Fibroblast of skin of back (primary cell): ENCODE results near the gene PRKAG3. TPM values are rescaled to one million over a fixed set of nuclear protein-coding genes. Genes with fewer than 3 reads are reported as not detected.

Source experiments
- DNase-seq: peaks from one replicate; pipeline ENCODE4 v3.0.0-alpha.2; 2013
- polyA plus RNA-seq, 2 experiments: library from polyadenylated mRNA; unstranded; fragments of 120-200 nt; gene quantifications; one replicate each; pipeline ENCODE4 v1.2.1, GENCODE V29; 2013; ENCODE audit not compliant: insufficient read length in 2 of 2

PRKAG3 gene
- not detected for polyA plus RNA-seq (2013, experiment 1 of 2; ENCODE audit: insufficient read length)
- polyA plus RNA-seq (2013, experiment 2 of 2; ENCODE audit: insufficient read length) = 0.05 TPM

DNA sequence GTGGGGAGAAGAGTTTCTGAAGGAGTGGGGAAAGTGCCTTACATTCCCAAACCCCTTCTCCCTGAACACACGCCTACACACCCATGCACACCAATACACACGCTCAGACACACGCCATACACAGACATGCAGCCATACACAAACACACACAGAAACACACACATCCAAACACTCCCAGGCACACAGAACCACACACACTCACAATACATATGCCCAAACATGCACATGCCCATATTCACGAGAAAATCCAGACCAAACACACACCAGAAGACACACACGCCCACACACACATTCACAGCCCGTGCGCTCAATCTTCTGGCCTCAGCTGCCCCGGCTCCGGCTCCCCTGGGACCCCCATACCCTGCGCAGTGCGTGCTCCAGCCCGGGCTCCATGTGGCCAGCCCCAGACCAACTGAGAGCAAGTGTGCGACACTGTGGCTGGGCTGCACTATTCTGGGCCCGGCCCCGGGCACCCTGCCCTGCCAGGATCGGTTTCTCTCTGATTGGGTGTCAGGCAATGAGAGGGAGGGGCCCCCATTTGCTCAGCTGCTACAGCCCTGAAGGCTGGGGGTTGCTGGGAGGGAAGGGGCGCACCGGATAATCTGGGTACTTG, at the start of gene PRKAG3:
Gene PRKAG3 (minus strand): TSS at position 426 of the 613 bp plus-strand sequence.
- DNase-seq = no peak

DNA sequence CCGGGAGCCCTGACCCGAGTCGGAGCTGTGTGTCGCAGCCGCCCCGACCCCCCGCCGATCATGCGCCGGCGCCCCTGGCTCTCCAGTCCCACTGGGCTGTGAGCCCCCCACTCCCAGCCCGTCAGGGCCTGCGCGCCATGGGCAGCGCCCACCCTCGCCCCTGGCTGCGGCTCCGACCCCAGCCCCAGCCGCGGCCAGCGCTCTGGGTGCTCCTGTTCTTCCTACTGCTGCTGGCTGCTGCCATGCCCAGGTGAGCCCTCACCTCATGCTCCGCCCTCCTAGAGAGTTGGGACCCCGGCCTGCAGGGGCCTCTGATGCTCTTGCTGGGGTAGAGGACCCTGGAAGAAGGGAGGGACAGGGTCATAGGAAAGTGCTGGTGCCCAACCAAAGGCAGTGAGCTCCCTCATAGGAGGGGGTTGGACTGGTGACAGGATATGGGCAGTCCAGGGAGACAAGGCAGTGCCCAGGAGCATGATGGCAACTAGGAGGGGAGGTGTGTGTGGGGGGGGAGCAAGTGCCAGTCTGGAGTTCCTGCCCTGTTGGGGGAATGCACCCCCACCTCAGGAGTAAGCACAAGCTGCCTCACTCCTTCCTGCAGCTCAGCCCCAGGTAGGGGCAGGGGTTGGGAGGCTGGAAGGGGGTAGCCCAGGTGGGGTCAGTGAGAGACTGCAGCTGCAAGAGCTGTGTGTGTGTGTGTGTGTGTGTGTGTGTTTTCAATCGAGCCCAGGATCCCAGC, 49.4 kb upstream of the PRKAG3 start:
- no peak for DNase-seq

DNA sequence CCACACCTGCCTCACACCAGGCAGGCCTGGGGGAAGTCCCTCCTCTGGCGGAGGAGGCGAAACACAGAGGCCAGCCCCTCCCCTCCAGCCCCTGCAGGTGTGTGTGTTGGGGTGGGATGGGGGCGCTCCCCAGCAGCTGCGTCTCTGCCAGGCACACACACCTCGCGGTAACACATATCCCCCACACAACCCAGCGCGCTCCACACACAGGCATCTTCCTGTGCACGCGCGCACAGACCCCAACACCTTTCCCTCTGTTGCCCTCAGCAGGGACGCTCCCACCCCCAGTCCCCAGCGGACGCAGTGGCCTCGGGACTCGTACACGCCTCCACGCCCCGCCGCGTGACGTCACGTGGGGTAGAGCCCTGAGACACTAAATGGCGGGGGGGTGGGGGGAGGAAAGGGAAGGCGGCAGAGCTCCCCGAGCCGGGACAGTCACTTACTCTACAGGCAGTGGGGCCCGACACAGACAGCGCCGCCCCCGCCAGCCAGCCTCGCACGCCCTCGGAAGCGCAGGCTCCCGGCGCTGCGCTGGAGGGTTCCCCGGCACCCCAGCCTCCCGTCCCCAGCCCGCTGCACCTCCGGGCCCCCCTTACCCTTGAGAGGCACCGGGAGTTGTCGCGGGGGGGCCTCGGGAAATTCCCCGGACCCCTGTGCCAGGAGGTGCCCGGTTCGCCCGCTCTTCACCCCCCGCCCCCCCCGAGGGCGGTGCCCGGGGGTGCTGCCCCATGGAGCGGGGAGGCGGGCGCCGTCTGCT, 48.7 kb upstream of the PRKAG3 start, which contains the start of gene WNT10A:
Gene WNT10A (plus strand): TSS at position 751 of the 757 bp plus-strand sequence. CDS start 144 bp downstream, outside the sequence.
- DNase-seq = no peak

DNA sequence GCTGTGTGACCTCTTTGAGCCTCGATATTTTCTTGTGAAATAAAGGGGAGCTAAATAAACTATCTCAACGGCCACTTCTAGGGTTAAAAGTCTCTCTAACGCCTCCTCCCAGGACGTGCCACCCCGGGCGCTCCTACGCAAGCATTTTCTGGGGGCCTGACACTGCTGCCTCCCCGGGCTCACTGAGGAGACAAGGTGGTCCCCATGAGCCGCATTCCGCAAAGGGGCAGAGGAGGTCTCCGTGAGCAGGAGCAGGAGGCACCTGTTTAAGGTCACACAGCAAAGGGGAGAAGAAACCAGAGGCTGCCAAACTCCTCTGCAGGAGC, 48.1 kb upstream of the PRKAG3 start:
- DNase-seq = no peak

DNA sequence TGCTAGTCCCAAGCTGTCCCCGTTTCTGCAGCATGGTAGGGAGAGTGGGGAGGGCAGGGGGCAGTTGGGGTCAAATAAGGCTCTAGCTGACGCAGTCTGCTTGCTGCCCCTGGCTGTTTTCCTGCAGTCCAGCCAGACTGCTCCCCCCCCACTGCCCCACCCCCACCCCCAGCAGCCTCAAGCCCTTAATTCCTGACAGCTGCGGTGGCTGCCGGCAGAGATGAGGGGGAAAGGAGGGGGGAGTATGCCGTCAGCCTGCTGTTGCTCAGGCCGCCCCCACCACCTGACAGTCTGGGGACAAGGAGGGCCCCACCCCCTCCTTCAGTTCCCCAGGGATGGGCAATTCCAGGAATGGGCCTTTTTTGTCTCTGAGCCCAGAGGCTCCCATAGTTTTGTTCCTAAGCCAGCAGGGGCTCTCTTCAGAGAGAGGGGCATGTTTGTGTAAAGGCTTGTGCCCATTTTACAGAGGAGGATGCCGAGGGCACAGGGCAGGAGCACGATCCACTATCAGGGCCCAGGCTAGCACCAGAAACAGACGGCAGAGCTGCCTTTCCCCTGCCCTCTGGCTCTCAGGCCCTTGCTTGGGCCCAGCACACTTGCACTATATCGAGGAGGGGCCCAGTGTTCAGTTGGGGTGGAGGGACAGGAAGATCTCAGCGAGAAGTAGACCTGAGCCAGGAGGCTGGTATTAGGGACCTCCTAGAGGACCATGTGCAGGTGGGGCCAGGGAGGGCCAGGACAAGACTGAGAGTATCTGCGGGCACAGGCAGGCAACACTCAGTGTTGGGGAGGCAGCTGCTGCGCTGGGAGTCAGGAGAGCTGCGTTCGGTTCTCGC, 47.5 kb upstream of the PRKAG3 start:
- DNase-seq = no peak

DNA sequence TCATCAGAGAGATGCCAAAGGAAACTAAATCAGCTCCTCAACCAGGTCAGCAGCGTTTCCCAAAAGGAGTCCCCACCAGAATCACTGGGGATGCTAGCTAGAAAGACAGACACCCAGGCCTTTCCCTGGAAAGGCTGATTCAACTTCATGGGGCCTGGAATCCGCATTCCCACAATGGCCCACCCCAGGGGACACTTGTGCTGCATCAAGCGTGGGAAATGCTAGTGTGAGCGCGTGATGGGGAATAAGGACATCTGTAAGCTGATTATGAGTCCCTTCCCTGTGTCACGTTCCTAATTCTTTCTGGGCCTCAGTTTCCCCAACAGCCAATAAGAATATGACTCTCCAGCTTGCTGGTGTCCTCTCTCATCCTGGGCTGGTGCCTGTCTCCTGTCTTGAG, 46.9 kb upstream of the PRKAG3 start:
- DNase-seq = no peak

DNA sequence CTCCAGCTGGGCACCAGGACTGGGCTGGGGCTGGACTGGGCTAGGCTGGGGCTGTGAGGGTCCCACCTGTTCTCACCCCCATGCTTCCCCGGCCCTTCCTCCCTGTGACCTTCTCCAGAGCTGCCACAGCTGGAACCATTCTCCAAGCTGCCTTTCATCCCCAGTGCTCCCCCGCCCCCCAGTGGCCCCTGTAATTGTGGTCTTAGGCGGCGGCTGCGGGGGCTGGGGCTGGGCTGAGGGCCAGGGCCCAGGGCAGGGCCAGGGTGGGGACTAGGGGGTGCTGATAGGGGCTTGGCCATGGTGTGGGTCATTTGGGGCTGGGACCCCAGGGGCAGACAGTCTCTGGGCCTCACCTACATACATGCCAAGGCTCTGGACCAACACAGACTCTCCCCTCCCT, 46.3 kb upstream of the PRKAG3 start:
- DNase-seq = no peak

DNA sequence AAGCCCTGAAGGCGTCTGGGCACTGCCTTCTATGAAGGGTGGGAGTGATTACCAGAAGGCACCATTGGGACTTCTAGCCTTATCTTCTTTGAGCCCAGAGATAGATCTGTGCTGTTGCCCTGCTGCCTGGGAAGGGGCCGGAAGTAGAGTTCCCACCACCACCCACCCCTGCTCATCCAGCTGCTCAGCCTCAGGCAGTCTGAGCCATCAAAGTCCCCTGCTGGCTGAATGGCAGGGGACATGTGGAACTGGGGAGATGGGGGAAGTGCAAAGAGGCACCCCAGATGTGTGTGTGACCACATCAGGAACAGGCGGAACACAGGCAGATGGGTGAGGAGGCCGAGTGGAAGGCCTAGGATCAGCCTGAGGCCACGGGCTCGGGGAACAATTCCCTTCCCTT, 45.7 kb upstream of the PRKAG3 start:
- no peak for DNase-seq

DNA sequence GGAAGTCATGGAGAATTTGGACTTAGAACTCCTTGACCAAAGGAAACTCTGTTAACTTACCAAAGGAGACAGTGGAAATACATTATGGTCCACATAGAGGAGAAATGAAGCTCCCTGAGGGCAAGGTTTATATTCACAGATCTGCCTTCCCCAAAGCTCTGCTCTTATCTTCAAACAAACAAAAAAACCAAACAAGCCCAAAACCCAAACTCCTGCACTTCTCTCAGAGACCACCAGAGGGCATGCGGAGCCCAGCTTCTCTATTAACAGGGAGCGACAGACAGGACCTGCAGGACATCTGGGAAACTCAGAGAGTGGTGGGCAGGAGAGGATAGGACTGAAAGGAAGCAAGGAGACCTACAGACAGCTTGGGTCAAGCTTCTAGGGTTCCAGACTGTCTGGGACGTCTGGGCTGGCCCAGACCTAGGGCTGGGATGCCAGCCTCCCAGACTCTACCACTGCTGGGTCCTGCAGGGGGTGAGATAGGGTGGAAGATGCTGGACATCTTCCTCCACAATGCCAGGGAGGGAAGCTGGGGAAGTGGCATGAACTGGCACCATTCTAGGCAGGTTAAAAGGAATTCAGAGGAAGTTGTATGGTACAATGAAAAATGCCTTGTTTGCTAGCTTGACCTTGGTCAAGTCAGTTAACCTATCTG, 45.1 kb upstream of the PRKAG3 start:
- DNase-seq = peak; percentile 60

DNA sequence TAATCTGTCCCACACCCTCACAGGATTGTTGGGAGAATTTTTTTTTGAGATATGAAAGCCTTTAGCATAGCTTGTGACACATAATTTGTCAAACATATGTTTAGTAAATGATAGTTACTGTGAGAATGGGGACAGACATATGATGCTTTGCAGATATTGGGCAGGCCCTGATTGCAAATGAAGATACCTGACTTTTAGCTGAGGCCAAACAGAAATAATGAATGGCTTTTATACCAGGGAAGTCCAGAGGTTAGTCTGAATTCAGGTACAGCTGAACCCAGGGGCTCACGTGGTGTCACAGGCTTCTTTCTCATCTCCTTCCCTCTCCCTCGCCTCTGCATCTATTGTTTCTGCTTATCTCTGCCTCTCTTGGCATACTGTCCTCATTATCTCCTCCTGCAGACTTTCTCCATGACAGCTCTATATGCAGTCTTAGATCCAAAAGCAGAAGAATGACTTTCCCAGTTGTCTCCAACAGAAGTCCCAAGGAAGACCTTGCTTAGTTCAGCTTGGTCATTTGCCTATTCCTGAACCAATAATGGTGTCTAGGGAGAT, 44.2 kb upstream of the PRKAG3 start:
- no peak for DNase-seq

DNA sequence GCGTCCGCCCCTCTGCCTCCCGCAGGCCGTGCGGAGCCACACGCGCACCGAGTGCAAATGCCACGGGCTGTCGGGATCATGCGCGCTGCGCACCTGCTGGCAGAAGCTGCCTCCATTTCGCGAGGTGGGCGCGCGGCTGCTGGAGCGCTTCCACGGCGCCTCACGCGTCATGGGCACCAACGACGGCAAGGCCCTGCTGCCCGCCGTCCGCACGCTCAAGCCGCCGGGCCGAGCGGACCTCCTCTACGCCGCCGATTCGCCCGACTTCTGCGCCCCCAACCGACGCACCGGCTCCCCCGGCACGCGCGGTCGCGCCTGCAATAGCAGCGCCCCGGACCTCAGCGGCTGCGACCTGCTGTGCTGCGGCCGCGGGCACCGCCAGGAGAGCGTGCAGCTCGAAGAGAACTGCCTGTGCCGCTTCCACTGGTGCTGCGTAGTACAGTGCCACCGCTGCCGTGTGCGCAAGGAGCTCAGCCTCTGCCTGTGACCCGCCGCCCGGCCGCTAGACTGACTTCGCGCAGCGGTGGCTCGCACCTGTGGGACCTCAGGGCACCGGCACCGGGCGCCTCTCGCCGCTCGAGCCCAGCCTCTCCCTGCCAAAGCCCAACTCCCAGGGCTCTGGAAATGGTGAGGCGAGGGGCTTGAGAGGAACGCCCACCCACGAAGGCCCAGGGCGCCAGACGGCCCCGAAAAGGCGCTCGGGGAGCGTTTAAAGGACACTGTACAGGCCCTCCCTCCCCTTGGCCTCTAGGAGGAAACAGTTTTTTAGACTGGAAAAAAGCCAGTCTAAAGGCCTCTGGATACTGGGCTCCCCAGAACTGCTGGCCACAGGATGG, 42.0 kb upstream of the PRKAG3 start:
- DNase-seq = no peak

DNA sequence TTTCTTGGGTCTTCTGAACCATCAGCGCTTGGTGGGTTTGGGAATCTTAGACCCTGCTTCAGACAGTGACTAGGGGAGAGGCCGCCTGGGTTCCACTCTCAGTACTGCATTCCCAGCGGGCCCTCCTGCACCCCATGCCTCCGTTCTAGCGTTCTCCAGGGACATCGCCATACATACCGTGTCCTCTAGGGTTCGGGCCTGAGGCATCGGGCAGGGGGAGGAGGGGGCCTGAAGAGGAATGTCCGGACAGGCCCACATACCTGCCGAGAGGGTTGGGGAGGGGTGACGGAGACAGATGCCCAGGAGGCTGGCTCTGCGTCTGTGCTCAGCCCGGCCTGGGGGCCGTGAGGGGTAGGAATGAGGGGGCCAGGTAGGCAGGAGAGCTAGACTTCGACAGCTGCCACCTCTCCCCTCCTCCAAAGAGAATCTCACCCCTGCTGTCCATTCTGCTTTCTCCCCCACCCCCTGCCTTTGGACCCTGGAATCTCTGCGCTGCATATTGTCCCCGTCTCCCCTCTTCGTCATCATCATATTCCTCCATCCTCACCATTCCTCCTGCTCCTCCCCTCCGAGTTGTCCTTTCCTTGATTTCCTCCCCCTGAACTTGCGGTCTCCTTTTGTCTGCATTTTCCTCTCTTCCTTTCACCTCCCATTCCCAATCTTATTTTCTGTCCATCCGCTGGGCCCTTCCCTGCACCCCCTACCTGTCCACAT, 41.2 kb upstream of the PRKAG3 start:
- DNase-seq = no peak

DNA sequence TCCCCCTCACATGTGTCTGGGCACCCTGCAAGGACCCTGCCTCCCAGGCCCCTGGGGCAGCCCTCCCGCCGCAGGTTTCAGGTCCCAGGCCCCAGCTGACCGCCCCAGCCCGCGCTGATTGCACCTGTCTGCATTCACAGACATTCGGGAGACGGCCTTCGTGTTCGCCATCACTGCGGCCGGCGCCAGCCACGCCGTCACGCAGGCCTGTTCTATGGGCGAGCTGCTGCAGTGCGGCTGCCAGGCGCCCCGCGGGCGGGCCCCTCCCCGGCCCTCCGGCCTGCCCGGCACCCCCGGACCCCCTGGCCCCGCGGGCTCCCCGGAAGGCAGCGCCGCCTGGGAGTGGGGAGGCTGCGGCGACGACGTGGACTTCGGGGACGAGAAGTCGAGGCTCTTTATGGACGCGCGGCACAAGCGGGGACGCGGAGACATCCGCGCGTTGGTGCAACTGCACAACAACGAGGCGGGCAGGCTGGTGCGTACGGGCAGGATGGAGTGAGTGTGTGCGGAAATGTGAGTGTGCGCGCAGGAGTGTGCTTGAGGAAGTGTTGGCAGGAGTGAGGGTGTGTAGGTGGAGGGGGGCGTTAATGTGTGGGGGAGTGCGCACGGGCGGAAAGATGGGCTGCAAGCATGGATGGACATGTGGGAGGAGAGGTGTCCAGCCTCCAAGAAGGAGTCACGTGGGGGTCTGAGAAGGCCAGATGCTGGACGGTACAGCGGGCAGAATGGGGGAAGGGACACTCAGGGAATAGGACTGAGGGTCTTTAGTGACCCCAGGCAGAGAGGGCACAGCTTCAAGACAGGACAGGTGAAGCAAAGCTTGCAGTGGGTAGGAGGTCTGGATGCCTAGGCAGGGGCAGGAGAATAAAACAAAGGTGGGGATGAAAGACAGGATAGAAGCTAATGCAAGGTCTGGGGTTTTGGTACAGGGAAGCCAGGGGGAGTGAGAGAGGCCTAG, 40.0 kb upstream of the PRKAG3 start:
- no peak for DNase-seq

DNA sequence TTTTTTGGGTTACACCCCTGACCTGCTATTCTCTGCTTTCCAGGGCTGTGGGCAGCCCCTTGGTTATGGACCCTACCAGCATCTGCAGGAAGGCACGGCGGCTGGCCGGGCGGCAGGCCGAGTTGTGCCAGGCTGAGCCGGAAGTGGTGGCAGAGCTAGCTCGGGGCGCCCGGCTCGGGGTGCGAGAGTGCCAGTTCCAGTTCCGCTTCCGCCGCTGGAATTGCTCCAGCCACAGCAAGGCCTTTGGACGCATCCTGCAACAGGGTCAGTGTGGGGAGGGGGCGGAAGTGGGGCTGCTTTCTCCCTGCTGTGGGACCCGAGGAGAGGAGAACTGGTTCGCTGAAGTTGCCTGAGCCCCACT, 39.4 kb upstream of the PRKAG3 start:
- DNase-seq = no peak

DNA sequence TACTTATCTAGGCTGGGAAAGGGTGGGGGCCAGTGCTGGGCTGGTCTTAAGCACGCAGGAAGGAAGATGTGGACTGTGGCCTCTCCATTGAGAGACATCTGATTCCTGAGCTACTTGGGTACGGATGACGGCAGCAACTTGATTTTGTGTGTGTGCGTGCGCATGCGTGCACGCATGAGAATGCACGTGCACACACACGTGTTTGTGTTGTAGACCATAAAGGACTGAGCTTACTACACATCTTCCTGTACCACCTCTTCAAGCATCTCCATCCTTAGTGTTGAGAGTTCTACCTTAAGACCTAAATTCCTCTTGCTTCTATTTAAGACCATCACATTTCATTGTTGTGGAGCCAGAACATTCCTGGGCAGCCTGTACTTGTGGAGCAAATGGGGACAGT, 37.5 kb upstream of the PRKAG3 start:
- no peak for DNase-seq

DNA sequence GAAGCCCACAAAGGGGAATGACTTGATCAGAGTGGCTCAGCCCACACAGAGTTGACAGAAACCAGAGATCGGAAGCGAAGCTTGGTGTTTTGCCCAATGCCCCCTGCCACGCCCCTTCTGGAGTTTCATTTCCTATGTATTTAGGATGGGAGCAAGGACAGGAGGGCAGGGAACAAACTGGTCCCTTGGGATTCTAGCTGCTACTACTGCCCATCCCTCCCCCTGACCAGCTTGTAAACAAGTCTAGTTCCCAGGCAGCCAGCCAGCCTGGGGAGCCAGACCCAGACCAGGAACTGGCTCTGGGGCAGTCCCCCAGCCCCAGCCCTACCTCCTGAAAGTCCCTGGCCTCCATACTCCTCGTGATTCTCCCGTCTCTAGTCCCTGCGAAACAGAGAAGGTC, 36.3 kb upstream of the PRKAG3 start:
- DNase-seq = no peak

DNA sequence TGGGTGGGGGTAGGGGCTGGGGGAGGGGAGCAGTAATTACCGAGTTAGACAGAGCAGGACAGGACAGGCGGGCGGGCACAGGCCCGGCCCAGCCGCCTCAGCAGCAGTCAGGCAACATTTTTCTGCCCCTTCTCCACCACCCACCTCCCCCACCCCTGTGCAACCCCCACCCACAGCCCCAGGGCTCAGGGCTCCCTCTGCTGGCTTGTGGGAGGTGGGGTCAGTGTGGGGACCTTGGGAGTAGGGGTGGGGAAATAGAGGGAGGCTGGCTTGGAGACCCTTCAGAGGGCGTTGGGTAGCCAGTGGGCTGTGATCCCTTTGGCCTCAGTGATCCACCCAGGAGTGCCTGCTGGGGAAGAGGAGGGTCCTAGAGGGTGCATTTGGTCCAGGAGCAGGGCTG, 34.4 kb upstream of the PRKAG3 start:
- DNase-seq = no peak

DNA sequence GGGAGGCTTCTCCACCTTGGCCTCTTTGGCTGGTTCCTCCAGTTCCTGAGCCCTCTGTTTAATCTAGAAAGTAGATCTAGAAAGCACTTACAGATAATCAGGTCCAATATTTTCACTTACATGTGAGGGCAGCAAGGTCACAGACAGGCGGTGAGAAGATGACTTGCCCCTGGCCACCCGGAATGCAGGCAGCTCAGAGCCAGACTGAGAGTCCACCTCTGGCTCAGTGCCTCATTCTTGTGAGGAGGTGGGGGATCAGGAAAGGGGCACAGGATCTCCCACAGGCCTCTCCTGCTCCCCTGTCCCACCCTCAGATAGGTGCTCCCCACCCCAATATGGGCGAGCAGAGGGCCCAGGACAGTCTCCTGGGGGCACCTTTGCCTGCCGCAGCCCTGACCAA, 33.8 kb upstream of the PRKAG3 start:
- no peak for DNase-seq

DNA sequence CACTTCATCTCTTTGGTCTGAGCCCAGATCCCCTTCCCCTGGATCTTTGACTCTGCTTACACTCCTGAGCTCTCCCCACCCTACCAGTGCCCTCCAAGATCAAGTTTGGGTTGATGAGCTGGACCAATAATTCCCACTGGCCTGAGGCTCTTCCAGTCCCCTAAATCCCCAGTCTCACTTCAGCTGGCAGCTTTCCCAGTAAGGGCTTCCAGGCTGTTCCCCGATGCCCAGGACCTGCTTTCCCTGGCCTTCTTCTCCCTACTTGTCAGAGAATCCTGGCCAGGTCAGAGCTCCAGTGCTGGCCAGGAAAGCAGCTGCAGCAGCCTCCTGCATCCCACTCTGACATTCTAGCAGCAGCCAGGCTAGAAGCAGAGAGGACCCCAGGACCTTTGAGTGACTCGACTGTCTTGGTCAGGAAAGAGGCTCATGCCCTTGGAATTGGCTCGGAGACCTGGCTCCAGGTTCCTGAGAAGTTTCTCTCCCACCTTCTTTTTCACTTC, 31.5 kb upstream of the PRKAG3 start:
- no peak for DNase-seq
